Cardiac septum (tissue), 1 donor: ENCODE measurements around the gene INS. TPM values are rescaled to one million over a fixed set of nuclear protein-coding genes. Genes with fewer than 3 reads are reported as not detected.
"Not testable (repeated sequence)": the region's sequence is repeated elsewhere in the genome, so short reads cannot be mapped to it uniquely, and the experiment has no call there.

Source experiments
- DNase-seq: peaks from one replicate; pipeline ENCODE4 v3.0.0-alpha.2; 2020; ENCODE audit warnings: low spot score
- intact Hi-C: fragments of 100-400 bp; cut with DNase I; formaldehyde crosslinking; loops from one replicate; pipeline ENCODE4 v1.14.0; 2022
- total RNA-seq: library from RNA; stranded (reverse); fragmentation: NEBNext Ultra II Directional; extraction: Animal tissue kit (Norgen Biotek cat#: 25700); gene quantifications from one replicate; pipeline ENCODE4 v1.2.1, GENCODE V29; 2021
- donor health status: DM: no; HTN: no; CAD: no.

The INS gene
- total RNA-seq, 1 donor from 2014 or later = not detected

DNA sequence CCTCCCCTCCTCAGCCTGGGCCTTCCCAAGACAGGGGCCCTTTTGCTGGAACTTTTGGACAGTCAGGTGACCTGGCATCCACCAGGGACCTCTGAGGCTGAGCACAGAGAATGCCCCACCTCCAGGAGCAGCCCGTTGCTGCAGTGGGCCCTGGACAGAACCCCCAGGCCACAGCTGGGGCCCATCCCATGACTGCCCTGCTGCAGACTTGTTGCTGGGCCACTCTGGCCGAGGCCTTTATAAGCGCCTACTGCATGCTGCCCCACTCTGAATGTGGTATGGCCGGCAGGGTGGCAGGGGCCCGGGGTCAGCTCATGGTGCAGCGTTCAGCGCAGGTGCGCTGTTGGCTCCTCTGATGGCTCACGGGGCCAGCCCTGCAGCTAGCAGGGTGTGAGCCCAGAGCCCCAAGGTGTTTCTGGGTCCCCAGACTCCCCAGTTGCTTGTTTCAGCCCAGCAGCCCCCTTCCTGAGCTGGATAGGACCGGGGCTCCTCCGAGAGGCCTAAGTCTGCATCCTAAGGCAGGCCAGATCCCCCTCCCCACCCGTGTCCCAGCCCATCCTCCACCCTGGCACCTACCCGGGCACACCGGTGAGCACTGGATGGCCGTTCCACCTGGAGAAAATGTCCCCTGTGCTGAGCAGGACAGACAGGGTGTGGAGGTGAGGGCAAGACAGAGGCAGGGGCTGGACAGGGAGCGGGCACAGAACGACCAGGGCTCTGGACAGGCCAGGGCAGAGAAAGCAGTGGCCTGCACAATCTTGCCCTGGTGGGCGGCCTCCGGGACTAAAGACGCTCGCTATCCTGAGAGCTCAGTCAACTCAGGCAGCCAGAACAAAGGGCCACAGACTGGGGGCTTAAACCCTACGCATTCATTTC is 38.7 kb upstream of the INS start:
- DNase-seq = no peak
- intact Hi-C loops = loop anchor here (5.0 to 10.0 kb wide), 2 partner anchors 328 to 695 kb away; no protein-coding TSS in a partner anchor

DNA sequence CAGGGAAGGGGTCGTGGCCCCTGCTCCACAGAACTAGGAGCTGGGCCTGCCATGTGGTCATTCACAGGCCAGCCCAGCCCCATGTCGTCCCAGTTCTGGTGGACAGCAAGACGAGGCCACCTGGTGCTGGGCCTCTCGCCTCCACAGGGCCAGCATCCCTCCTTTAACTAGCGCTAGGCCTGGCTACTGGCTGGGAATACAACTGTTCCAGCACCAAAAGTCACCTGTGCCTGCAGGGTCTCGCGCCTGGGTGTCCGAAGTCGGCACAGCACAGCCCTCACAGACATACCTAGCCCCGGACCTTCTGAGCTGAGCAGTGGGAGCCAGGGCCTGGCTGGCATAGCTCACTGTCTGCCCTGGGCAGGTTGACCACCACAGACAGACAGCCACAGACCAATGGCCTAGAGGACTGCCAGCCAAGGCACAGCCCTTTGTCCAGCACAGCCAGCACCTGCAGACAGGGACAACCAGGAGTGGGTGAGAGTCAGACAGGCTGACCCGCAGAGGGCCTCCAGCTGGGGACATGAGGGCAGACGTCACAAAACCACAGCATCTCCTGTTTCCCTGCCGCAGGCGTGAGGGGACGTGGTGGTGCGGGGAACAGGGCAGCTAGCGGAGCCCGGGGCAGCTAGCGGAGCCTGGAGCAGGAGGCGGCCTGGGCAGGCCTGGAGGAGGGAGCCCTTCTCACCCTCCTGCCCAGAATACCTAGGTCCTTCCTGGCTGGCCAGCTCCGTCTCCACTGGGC is 37.8 kb upstream of the INS start:
- intact Hi-C loops = loop anchor here (5.0 to 10.0 kb wide), 2 partner anchors 329 to 696 kb away; no protein-coding TSS in a partner anchor

DNA sequence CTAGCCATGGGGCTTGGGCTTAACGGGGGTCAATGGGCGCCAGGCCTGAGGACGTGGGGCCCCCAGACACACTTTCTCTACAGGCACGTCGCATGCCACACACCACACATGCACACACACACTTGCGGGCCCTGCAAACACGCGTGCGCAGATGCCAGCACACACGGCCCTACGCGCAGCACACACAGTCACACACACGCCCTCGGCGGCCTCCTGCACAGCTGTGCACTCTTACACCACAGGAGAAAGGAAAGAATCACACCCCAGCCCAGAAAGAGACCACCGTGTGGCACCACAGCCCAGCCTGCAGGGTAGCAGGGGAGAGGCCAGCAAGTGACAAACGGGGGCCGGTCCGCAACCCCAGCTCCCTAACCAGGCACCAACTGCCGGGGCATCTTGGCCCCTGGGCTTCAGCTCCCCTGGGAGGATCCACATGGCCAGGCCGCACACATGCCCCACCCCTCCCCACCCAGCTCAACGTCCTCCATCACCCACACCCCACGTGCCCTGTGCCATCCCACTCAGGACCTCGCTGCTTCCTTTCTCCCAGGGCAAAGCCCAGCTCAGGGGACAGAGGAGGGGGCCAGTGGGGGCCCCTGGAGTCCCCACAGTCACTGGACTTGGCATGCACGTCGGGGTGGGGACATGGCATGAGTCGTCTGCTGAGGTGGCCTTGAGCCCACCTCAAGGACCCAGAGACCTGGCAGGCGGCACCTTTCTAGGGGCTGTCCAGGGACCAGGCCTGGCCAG is 36.9 kb upstream of the INS start:
- intact Hi-C loops = loop anchor here (1.0 to 10.0 kb wide), 4 partner anchors 101 to 697 kb away; no protein-coding TSS in a partner anchor
- DNase-seq = no peak

More for the DNA sequence above, 37.8 kb upstream of the INS start:
- DNase-seq = no peak

DNA sequence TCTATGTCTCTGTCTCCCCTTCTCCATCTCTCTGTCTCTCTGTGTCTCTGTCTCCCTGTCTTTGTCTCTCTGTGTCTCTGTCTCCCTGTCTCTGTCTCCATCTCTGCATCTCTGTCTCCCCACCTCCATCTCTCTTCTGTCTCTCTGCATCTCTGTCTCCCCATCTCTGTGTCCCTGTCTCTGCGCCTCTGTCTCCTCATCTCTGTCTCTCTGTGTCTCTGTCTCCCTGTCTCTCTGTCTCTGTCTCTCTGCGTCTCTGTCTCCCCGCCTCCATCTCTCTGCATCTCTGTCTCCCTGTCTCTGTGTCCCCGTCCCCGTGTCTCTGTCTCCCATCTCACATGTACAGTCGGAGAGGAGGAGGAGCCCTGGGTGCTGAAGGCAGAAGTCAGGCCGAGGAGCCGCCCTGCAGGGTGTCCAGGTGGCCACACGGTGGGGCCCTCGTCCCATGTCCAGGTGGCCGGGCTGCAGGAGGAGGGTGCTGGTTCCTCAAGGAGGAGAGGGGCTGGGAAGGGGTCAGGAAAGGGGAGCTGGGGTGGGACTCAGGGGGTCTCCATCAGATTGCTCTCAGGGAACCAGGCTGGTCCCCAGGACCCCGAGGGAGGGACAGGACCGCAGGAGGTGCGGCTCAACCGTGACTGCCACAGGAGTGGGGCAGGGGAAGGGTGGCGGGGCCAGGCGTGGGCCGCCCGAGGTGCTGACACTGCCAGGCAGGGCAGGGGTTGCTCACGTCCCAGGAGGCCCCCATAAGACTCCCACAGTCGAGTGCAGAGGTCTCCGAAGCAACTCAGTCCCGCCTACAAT is 36.2 kb upstream of the INS start:
- intact Hi-C loops = loop anchor here (1.0 to 10.0 kb wide), 4 partner anchors 102 to 698 kb away; no protein-coding TSS in a partner anchor
- DNase-seq = peak; percentile 92

DNA sequence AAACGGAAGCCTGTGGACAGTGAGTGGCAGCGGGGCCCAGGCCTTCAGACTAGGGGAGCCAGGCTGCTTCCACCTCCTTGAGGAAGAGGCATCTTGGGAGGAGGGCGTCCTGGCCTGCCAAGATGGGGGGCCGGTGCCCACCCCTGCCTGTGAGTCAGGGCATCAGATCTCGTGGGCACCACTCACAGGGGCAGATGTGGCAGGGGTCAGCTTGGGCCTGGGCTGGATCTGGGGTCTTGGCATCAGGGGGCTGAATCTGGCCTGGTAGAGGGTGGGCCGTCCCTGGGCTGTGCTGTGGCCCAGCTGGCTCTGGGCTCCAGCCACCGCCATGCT is 34.7 kb upstream of the INS start:
- intact Hi-C loops = loop anchor here (5.0 to 10.0 kb wide), 2 partner anchors 332 to 699 kb away; no protein-coding TSS in a partner anchor
- DNase-seq = no peak

DNA sequence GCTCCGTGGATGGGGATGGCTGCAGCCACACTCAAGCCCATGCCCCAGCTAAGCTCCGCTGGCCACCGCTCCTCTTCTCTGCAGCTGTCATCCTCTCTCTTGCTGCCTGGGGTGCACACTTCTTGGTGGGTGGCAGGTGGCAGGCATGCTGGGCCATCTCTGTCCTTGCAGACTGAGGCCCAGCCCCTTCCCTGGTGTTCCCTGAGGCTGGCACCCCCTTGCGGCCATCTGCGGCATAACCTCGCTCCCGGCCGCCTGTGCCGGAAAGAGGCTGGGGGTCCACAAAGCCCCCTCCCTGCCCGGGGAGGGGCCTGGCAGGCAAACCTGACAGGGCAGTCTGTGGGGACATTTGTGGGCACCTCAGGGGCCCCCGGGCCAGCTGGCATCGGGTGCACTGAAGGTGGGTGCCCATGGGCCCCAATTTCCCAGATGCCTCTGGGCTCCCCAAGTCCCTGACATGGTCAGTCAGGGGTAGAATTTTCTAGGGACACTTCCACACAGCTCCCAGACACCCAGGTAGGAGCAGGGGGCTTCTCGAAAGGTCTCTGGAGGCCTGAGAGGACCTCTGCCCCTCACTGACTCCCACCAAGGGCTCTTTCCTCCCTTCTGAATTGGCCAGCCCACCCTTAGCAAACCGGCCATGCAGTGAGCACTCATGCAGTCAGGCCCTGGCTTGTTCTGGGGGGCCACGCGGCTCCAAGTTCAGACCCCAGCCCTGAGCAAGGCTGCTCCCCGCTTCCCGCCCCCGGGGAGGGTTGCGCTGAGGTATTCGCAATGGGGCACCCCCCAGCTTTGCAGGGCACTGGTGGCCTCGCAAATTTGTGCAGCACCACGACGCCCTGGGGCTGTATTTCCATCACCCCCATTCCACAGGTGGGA is 34.1 kb upstream of the INS start:
- DNase-seq = no peak
- intact Hi-C loops = loop anchor here (5.0 to 10.0 kb wide), 2 partner anchors 332 to 700 kb away; no protein-coding TSS in a partner anchor

DNA sequence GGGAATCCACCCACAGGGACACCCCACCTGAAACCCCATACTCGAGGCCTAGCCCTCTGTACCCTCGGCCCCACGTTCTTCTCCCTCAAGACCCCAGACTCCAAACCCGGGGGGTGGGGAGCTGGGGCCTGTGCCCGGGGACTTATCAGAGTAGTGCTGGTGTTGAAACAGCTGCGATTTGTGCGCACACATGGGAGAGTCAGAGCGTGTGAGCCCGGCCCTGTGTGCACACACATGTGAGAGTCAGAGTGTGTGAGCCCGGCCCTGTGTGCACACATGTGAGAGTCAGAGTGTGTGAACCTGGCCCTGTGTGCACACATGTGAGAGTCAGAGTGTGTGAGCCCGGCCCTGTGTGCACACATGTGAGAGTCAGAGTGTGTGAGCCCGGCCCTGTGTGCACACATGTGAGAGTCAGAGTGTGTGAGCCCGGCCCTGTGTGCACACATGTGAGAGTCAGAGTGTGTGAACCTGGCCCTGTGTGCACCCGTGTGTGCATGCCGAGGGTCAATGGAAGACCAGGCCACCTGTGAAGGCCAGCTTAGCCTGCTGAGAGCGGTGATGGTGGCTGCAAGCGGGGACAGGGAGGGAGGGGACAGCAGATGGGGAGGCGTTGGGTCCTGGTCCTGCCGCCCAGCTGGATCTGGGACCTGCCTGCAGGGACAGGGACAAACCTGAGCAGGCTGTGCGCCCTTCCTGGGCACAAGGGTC is 33.0 kb upstream of the INS start:
- DNase-seq = not testable (repeated sequence)
- intact Hi-C loops = loop anchor here (10.0 kb wide), 1 partner anchor 701 kb away; no protein-coding TSS in a partner anchor

DNA sequence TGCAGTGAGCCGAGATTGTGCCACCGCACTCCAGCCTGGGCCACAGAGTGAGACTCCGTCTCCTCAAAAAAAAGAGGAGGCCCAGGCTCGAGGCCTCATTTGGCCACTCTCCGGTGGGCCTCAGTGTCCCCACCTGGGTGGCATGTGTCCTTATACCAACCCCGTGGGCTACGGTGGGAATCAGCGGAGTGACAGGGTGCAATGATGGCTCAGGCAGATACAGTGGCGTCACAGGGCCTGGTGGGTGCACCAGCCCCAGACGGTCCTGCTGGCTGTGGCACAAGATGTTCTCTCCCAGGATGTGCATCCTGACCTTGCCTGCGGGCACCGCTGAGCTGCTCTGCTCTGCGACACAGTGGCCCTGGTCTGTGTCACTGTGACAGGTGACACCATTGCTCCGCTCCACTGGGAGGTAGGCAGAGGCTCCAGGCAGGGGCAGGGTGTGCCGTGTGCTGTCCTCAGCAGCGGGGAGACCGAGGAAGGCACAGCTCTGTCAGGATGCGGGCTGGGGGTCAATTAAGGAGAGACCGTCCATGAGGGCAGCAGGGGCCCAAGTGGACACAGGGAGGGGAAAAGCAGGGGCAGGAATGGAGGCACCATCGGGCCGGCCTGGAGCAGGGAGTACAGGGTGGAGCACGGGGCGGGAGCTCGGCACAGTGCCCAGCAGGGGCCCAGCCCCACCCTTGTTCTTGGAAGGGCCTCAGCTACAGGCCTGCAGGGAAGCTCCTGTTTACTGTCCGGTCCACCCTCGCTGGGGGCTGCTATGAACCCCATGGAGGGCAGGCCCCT is 32.3 kb upstream of the INS start:
- intact Hi-C loops = loop anchor here (10.0 kb wide), 1 partner anchor 702 kb away; no protein-coding TSS in a partner anchor
- DNase-seq = no peak

DNA sequence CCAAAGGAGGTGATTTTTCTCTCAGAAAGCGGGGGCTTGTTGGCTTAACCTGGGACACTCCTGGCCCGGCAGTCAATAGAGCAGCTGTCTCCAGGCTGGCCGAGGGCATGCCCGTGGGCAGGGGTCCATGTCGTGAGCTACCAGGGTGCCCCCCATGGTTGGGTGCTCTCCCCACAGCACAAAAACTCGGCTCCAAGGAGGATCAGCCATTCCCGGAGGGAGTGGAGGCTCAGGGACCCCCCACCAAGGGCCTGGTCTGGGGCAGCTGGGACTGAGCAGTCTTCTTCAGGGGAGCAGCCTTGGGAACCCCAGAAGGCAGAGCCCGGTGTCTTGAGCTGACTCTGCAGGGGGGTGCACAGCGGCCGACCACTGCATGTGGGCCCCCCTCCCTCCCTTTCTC is 31.4 kb upstream of the INS start:
- no peak for DNase-seq
- intact Hi-C loops = loop anchor here (10.0 kb wide), 1 partner anchor 702 kb away; no protein-coding TSS in a partner anchor

DNA sequence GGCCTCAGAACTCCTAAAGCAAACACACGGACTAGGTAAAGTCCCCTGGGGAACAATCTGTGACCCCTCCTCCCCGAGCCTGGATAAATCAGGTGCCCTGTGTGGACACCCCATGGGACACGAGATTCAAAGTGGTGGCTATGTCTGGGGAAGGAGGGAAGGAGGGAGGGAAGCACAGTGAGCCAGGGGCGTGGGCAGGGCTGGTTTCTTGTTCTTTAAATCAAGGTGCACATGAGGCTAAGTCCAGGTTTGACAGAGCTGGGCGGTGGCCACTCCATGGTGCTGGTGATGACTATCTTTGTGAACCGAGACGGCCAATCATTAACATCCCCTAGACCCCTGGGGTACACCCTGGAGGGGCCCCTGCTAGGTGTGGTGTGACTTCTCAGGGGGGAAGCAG is 30.9 kb upstream of the INS start:
- intact Hi-C loops = loop anchor here (10.0 kb wide), 1 partner anchor 703 kb away; no protein-coding TSS in a partner anchor
- no peak for DNase-seq

DNA sequence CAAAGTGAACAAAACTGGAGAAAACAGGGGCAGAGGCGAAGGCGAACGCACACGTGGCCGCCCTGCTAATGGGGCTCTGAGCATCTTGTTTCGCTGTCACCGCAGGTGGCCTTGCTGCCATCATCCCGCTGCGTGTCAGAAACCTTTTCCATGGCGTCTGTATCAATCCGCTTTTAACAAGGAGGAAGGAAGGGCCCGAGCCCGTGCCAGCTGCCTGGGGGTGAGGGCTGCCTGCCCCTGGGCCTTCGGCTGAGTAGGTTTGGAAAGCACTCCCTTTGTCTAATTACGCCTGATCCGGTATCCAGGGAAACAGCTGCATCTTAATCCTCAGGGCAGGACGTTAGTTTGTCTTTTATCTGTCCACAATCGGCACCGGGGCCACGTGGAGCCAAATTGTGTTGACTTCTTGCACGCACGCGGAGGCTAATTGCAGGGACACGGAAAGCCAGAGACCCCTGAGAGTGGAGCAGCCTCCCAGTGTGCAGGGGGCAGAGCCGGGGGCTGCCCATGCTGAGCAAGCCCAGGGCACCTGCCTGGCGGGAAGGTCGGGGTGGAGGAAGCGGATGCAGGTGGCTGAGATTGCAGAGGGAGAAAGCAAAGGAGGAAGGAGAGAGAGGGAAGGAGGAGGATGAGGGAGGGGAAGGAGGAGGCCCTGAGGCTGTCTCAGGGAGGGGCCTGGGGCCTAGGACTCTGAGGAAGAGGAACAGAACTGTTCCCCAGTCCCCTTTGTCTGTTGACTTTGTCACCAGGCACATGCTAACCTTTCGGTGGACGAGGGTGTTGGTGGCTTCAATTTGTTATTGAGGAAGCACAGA is 29.9 kb upstream of the INS start:
- no peak for DNase-seq
- intact Hi-C loops = loop anchor here (10.0 kb wide), 1 partner anchor 704 kb away; no protein-coding TSS in a partner anchor

DNA sequence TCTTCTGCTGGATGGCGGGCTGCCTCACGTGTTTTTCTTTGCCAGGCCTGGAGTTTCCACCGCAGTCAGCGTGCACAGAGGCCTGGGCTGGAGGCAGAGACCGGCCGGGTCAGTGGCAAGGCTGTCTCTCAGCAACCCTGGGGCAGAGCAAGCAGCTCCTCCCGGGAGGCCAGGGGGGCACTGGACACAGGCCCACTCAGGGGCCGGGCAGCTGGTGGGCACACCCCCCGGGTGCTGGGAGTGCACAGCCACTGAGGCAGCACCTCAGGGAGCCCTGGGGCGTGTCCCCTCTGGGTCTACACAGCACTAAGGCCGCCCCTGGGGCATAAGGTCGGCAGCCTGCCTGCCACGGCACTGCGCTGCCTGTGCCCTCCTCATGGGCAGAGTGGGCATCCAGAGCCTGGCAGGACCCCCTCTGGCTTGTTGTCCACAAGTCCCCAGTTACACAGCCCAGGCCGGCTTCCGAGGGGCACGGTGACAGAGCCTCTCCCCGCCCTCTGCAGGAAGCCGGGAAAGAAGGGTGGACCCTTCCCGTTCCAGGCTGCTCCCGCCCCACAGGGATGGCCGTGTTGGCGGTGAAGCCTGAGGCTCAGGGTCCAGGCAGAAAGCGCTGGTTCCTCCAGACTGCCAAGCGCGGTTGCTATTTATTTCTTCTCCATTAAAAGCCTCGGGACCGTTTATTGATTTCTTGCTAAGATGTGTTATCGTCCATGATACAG is 29.1 kb upstream of the INS start:
- DNase-seq = no peak
- intact Hi-C loops = loop anchor here (10.0 kb wide), 1 partner anchor 705 kb away; no protein-coding TSS in a partner anchor

DNA sequence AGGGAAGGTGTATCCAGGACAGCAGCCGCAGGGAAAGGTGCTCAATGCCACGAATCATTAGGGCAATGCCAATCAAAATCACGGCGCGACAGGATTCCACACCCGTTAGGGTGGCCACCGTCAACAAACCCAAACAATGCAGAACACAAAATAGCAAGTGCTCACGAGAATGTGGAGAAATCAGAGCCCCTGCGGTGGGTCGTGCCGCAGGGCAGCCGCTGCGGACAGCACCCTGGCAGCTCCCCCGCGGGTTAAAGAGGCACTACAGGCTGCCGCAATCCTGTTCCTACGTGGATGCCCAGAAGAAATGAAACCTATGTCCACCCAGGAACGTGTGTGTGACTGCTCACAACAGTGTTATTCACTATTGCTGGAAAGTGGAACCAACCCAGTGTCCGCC is 27.7 kb upstream of the INS start:
- no peak for DNase-seq
- intact Hi-C loops = no loop called here

DNA sequence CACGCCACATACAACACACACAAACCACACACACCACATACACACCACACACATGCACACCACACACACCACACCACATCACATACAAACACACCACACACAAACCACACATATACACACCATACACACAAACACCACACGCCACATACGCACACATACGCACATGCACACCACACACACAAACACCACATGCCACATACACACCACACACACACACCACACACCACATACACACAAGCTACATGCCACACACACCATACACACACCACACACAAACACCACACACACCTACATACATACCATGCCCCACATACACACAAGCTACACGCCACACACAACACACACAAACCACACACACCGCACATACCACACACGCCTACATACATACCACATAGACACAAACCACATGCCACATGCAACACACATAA is 26.3 kb upstream of the INS start:
- no peak for DNase-seq
- intact Hi-C loops = loop anchor here (2.0 kb wide), 1 partner anchor 234 kb away; no protein-coding TSS in a partner anchor
